GM21423 (cell line): Measurements from ENCODE around the gene STARD6.
"Not testable (repeated sequence)": the region's sequence is repeated elsewhere in the genome, so short reads cannot be mapped to it uniquely, and the experiment has no call there.

ENCODE experiments used
- ATAC-seq: cut with Tn5 transposase; IDR thresholded peaks from one replicate; pipeline ENCODE4 v1.9.1; 2021; ENCODE audit warnings: mild to moderate bottlenecking, moderate library complexity; ENCODE audit not compliant: unreplicated experiment

Gene STARD6, protein sequence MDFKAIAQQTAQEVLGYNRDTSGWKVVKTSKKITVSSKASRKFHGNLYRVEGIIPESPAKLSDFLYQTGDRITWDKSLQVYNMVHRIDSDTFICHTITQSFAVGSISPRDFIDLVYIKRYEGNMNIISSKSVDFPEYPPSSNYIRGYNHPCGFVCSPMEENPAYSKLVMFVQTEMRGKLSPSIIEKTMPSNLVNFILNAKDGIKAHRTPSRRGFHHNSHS

DNA sequence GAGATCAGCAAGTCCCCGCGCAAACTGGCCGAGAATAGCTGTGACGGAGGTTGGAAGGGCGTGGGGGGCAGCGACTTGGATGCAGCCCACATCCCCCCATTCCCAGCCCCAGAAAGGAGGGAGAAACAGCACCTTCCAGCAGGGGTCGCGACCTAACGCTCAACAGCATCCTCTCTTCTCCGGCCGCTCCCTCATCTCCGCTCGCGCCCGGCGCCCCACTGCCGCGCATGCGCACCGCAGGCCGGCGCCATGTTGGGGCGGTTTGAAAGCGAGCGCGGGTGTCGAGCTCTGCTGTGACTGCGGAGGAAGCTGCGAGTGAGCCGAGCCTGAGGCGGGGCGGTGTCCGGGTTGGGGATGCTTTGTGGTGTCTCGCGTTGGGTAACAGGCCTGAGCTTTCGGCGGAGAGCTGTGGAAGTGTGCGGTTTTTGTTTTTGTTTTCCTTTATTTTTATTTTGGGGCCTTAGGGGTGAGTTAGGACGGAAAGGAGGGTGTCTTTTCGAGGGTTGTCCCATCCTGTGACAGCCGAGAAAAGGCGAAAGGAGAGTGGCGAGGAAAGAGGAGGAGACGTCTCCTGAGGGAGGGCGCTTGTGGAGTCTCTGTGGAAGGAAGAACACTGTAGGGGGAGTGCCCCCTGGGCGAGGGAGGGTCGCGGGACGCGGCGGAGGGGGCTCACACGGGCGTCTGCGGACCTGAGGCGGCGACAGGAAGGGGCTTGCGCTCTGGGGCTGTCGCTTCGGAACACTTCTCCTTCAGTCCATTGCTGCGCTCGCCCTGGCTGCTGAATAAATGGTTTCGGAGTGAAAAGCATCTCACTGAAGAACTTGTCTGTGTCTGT, at the start of gene STARD6, which contains the start of gene C18orf54:
Gene STARD6, minus strand, starts transcription at position 199 of the 835 bp plus-strand sequence. CDS start 3,285 bp downstream, outside the sequence.
Gene C18orf54, plus strand, starts transcription at position 247 of the 835 bp plus-strand sequence. CDS start 2,667 bp downstream, outside the sequence.
- peak; percentile 95 for ATAC-seq

GRCh38 chr18:54405290-54405689, 47.6 kb upstream of the STARD6 start:
- no peak for ATAC-seq

GRCh38 chr18:54396760-54397159, 39.1 kb upstream of the STARD6 start:
- ATAC-seq, result no peak

- no peak for ATAC-seq
Observed at GRCh38 chr18:54393648-54394294, 36.1 kb upstream of the STARD6 start.

- peak; percentile 51 for ATAC-seq
Observed at GRCh38 chr18:54392543-54393023, 34.9 kb upstream of the STARD6 start.

DNA sequence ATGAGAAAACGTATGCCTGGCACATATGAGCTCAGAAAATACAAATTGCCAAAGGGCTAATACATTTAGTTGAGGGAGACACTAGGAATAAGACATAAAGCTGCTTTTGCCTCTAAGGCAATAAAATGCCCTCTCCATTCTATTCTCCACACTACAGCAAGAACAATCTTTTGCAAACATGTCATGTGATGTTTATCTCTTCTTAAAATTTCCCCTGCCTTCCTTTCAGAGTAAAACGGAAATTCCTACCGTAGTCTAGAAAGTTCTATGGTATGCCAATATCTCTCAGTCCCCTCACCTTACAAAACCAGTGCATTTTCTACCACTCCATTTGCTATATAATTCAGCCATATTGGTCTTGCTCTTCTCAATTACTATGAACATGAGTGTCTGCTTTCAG, 33.2 kb upstream of the STARD6 start:
- ATAC-seq, result no peak

- ATAC-seq, result no peak
Observed at GRCh38 chr18:54389143-54389505, 31.5 kb upstream of the STARD6 start.

DNA sequence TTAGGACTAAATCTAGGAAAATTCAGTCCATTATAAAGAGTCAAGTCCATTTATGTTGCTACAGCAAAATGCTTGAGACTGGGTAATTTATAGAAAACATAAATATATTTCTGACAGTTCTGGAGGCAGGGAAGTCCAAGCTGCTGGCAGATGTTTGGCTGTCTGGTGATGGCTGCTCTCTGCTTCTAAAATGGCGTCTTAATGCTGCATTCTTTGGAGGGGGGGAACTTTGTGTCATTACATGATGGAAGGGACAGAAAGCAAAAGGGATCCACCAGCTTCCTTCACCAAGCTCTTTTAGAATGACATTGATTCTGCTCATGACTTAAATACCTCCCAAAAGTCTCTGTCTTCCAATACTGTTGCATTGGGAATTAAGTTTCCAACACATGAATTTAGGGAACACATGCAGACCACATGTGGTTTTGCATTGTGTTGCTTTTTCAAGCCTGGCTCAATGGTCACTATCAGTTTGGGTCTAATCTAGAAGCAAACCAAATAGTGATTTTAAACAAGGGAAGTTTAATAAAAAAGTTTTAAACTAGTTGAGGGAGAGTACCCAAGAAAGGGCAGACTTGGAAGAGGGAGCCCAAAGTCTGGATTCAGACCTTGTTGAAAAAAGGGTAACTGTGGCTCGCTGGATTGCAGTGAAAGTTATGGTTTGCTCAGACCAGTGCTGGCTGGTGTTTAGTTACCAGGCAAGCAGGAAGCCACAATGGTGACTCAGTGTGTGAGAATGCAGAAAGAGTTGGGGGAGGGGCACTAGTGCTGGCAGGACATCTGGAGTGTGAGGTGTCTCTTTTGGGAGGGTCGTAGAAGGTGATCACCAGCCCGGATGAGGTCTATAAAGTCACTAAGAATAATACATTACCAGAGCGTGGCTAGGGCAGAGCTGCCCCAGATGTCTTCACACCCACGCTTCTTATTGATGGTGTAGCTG, 30.8 kb upstream of the STARD6 start:
- ATAC-seq, result peak; percentile 98

- no peak for ATAC-seq
Observed at GRCh38 chr18:54387631-54388030, 30.0 kb upstream of the STARD6 start.

DNA sequence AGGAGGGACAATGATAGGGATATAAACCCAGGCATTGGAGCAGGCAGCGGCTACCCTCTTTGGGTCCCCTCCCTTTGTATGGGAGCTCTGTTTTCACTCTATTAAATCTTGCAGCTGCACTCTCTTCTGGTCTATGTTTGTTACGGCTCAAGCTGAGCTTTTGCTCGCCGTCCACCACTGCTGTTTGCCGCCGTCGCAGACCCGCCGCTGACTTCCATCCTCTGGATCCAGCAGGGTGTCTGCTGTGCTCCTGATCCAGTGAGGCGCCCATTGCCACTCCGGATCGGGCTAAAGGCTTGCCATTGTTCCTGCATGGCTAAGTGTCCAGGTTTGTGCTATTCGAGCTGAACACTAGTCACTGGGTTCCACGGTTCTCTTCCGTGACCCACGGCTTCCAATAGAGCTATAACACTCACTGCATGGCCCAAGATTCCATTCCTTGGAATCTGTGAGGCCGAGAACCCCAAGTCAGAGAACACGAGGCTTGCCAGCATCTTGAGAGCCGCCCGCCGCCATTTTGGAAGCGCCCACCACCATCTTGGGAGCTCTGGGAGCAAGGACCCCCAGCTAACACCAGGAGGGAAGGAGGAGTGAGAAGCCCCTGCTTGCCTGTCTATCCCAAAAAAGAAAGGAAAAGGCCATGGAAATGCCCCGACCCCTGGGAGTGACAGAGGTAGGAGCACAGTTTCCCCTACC, 29.3 kb upstream of the STARD6 start:
- not testable (repeated sequence) for ATAC-seq

GRCh38 chr18:54386043-54386442, 28.4 kb upstream of the STARD6 start:
- ATAC-seq, result no peak

DNA sequence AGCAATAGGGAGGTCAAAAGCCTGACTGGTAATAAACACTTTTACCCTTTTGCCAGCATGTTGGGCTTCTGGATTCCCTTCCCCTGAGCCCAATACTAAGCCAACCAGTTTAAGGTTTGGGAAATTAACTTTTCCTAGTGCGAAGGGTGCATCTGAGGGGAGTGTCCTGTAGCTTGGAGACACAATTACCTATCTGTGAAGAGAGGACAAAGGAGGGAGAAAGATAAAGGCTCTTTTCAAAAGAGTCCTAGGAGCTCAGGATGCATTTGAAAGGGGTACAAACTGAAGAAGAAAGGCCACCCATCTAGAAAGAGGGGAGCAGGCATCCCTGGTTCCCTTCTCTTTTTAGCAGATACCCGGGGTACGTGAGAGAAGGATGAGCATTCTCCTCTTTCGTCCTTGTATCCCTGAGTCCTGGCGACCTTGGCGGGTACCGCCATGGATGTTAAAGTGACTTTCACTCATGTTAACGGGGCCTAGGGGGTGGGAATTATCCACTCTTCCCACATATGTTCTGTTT, 25.1 kb upstream of the STARD6 start:
- ATAC-seq, result no peak

- no peak for ATAC-seq
Observed at GRCh38 chr18:54382076-54382475, 24.4 kb upstream of the STARD6 start.

DNA sequence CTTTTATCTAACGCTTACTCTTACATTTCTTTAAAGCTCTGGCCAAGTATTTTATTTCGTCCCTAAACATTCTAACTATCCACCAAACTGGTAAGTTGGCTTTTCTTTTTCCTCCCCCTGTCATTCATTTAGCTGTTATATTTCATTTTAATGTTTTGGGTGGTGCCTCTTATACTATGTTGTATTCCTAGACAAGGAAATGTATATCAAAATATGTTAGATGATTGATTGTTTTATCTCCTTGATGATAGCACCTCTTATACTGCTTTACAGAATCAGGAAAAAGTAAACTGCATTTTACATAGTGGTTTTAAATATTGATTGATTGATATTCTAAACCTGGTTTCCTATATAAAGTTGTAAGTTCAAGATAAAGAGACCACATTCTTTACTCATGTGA, 24.0 kb upstream of the STARD6 start:
- no peak for ATAC-seq

- no peak for ATAC-seq
Observed at GRCh38 chr18:54378057-54378456, 20.4 kb upstream of the STARD6 start.

GRCh38 chr18:54360406-54360805, 2.7 kb upstream of the STARD6 start:
- ATAC-seq, result no peak

DNA sequence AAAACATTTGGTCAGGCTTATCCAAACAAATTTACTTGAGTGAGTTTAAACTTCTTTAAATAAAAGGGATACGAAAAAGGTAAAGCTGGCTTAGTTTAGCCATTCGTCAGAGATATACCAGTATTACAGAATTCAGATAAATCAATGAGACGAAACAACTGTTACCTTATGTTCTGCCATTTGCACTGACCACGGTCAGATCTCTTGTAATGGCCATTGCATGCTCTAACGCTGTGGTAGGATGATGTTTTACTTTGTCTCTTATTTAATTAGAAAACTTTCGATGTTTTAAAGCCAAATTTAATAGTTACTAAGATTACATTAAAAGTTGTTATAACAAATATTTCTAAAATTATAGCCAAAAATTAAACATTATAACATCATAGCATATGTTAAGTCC, 1.6 kb upstream of the STARD6 start:
- no peak for ATAC-seq

- peak; percentile 7 for ATAC-seq
Observed at GRCh38 chr18:54358495-54359040, 910 bp upstream of the STARD6 start.

GRCh38 chr18:54357082-54357659, 487 bp downstream of the STARD6 start:
- peak; percentile 42 for ATAC-seq
